ENCODE results near the gene TUBA4B.
A peak's percentile ranks its signal among the peaks of the same experiment; 100 is the strongest.
"Not testable (repeated sequence)": the region's sequence is repeated elsewhere in the genome, so short reads cannot be mapped to it uniquely, and the experiment has no call there.

Gene TUBA4B

GRCh38 chr2:219277703-219278654, 24.9 kb downstream of the TUBA4B start:
- no peak for FAIRE-seq

DNA sequence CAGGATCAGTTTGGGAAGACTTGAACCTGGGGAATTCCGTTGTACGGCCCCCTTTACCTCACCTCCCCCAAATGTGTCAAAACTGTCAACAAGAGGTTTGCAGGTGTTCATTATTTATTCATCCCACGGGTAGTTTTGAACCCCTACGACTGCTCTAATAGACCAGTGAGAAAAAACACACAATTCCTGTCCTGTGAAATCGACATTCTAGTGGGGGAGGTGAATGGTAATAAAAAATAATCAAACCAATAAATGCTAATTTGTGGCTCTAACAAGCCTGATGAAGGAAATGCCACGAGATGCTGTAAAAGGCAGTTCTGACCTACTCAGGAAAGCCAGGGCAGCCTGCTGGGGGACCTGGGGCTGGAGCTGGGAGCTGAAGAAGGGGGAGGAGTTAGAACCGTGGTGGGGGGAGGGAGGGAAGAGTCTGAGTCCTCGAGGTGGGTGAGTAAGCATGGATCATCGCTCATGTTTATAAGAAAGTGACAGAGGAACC, 25.7 kb downstream of the TUBA4B start:
- FAIRE-seq = no peak

DNA sequence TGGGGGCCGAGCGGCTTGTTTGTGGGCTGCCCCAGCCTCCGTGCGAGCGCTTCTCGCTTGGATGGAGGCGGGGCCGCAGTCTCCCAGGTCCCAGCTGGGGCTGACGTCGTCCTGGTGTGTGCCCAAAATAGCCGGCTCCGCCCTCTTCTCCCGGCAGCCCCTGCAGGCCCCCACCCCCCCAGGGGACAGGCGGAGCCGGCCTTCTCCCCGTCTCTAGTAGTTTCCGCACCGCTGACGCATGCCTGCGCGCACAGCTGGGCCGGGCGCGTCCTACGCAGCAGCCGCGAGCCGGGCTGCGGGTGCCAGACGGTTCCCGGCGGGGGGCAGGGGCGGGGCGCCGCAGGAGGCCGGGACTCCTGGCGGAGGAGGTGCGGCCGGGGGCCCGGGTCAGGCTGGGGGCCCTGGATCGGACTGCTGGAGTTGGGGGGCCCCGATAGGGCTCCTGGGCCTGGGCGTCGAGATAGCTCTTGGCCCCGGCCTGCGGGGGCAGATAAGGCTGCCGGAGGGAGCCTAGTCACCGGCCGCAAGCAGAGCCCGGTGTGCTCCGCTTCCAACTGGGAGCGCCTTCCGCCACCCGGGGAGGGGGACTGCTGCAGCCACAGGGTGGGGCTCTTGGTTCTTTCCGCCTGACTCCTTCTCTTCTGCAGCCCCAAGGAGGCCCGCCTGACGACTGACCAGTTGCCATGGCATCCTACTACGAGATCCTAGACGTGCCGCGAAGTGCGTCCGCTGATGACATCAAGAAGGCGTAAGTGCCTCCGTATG, 26.3 kb downstream of the TUBA4B start, which contains the start of gene DNAJB2:
DNAJB2 (plus strand) TSS at position 216 of the 765 bp plus-strand sequence; CDS start at position 684, 468 bp downstream.
- FAIRE-seq = peak; percentile 49

GRCh38 chr2:219279916-219280516, 27.0 kb downstream of the TUBA4B start:
- no peak for FAIRE-seq

- no peak for FAIRE-seq
Measured at GRCh38 chr2:219280651-219281050, 27.6 kb downstream of the TUBA4B start.

DNA sequence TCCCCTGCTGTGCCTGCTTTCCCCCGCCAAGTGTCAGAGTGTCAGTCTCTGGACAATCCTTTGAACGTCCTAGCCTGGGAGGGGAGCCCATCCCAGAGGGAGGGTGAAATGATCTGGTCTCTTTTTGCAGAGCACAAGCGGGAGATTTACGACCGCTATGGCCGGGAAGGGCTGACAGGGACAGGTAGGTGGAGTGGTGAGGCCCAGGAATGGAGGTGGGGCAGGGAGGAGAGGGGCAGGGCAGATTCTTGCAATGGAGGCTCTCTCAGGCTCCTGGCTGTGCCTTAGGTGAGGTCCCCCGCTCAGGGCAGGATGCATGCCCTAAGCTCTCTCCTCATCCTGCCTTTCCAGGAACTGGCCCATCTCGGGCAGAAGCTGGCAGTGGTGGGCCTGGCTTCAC, 28.5 kb downstream of the TUBA4B start:
- no peak for FAIRE-seq

- no peak for FAIRE-seq
Measured at GRCh38 chr2:219282375-219282774, 29.3 kb downstream of the TUBA4B start.

- no peak for FAIRE-seq
Measured at GRCh38 chr2:219282943-219283581, 30.0 kb downstream of the TUBA4B start.

- no peak for FAIRE-seq
Measured at GRCh38 chr2:219284501-219285372, 31.7 kb downstream of the TUBA4B start.

DNA sequence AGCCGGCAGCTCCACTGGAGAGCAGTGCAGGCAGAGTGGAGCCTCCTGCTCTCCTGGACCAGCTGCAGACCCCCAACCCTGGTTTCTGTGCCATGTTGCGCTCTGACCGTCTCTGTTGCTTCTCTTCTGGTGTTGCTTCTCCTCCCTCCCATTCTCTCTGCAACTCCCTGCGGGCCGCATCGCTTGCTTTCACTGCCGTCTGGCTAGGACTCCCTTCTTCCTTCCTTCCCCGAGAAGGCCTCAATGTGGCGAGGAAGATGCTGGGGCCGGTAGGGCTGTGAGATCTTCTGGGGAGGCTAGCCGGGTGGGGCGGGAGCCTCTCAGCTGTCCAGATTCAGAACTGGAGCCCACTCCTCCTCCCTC, 32.3 kb downstream of the TUBA4B start:
- no peak for FAIRE-seq

- no peak for FAIRE-seq
Measured at GRCh38 chr2:219285894-219286425, 32.9 kb downstream of the TUBA4B start.

- FAIRE-seq = no peak
Measured at GRCh38 chr2:219286436-219287115, 33.5 kb downstream of the TUBA4B start.

GRCh38 chr2:219287116-219287440, 34.0 kb downstream of the TUBA4B start:
- not testable (repeated sequence) for FAIRE-seq

- no peak for FAIRE-seq
Measured at GRCh38 chr2:219287580-219288265, 34.7 kb downstream of the TUBA4B start.

- no peak for FAIRE-seq
Measured at GRCh38 chr2:219289195-219289536, 36.1 kb downstream of the TUBA4B start.

DNA sequence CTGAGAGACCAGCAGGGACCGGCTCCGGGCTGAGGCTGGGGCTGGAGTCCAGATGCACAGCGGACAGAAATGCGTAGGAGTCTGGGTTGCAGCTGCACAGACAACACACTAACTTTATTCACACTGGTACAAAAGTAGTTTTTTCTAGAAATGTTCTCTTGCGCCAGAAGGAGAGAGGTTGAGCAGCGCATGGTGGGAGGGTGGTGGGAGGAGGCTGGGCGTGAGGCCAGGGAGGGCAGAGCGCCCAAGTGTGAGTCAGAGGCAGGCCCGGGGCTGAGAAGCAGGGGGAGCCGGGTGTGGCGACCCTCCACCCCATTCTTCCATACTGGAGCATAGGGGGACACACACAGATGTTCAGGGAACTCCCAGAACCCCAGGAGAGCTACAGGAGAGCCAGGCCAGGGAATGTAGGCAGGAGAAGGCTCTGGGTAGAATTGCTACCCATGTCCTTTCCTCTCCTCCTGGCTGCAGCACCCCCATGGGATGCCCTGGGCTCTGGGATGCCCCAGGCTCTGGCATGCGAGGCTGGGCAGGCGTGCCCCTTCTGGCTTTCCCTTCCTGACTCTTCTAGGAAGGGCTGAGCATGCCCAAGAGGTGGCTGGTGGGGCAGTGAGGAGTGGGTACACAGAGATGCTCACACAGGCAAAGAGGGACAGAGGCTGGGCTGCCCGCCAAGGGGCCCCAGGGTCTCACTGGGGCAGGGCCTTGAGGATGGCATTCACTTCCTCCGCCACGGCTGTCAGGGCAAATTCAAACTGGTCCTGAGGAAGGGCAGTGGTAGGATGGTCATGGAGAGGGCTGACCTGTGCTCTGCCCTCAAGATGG, 36.7 kb downstream of the TUBA4B start:
- no peak for FAIRE-seq

GRCh38 chr2:219290381-219291171, 37.5 kb downstream of the TUBA4B start:
- FAIRE-seq = no peak

DNA sequence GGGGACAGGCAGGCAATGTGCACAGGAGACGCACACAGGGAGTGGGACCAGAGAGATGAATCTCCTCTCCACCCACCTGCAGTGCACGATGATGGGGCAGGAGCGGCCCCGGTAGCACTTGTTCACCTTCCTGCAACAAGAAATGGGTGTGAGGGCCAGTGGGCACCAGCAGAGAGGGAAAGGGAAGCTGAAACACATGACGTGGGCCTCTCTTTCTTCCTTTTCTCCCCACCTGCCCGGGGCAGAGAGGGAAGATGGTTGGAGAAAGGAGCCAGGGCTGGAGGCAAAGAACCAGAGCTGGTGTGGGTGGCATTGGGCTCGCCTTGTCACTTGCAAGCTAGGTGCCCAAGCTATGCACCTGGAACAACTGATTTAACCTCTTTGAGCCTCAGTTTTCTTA, 38.4 kb downstream of the TUBA4B start:
- no peak for FAIRE-seq
